T-cell (primary cell): ENCODE results near the gene C2CD2L. TPM values are rescaled to one million over a fixed set of nuclear protein-coding genes. Genes with fewer than 3 reads are reported as not detected.

Experiments used
- ATAC-seq, 4 experiments: fragments of 200-7000 bp in 3 of 4; fragments of 150-1000 bp in 1 of 4; cut with Tn5 transposase; replicated peaks in 1 of 4; 1 replicate in 3 of 4; 2 replicates in 1 of 4; pipeline ENCODE4 v1.10.0; 2021; ENCODE audit warnings: moderate library complexity in 3 of 4, mild to moderate bottlenecking in 2 of 4, moderate number of reproducible peaks in 1 of 4
- CTCF ChIA-PET, 2 donors: fragments of 300-600 bp; sonication (Branson Sonifier 250); formaldehyde crosslinking; loops; one replicate each; lab custom pipeline; 2022; ENCODE audit warnings: antibody characterized with exemption in 2 of 2; lab: Charles Lee
- POLR2A ChIA-PET, 2 donors: fragments of 300-600 bp; sonication (Branson Sonifier 250); formaldehyde crosslinking; loops; one replicate each; lab custom pipeline; 2022; ENCODE audit warnings: antibody characterized with exemption in 2 of 2; lab: Charles Lee
- DNase-seq, 35 experiments: peaks; one replicate each; pipeline versions ENCODE4 v3.0.0 to v3.0.0-alpha.2; 2013 to 2023
- H3K27ac ChIP-seq: one replicate; pipeline ENCODE4 v1.5.1; 2013; ENCODE audit warnings: low read length
- H3K27me3 ChIP-seq, 2 experiments: replicated peaks in 1 of 2; 1 replicate in 1 of 2; 2 replicates in 1 of 2; pipeline versions ENCODE4 v1.6.1 to v1.7.0; 2013; ENCODE audit warnings: low read length in 1 of 2, mixed read lengths in 1 of 2; ENCODE audit not compliant: control insufficient read depth in 2 of 2, insufficient read depth in 2 of 2; ENCODE audit errors: extremely low read depth in 1 of 2
- H3K36me3 ChIP-seq, 2 donors: 1 replicate in 1 of 2; 2 replicates in 1 of 2; pipeline versions ENCODE4 v1.6.1 to v1.7.0; 2013; ENCODE audit warnings: low read length in 1 of 2; ENCODE audit not compliant: control insufficient read depth in 2 of 2, insufficient read depth in 1 of 2; ENCODE audit errors: extremely low read depth in 1 of 2
- H3K4me1 ChIP-seq, 2 experiments: 1 replicate in 1 of 2; 2 replicates in 1 of 2; pipeline versions ENCODE4 v1.6.1 to v1.7.0; 2013; ENCODE audit warnings: low read length in 2 of 2, mixed read lengths in 1 of 2; ENCODE audit not compliant: insufficient read depth in 2 of 2, control insufficient read depth in 1 of 2; ENCODE audit errors: extremely low read depth in 1 of 2
- H3K4me3 ChIP-seq, 2 donors: 1 replicate in 1 of 2; 2 replicates in 1 of 2; pipeline versions ENCODE4 v1.5.1 to v1.7.0; 2013; ENCODE audit warnings: mild to moderate bottlenecking in 2 of 2, low read length in 1 of 2, moderate library complexity in 1 of 2; ENCODE audit not compliant: control insufficient read depth in 1 of 2; ENCODE audit errors: extremely low read depth in 1 of 2
- H3K9me3 ChIP-seq: 2 replicates; pipeline ENCODE4 v1.7.0; 2013
- H3K27ac Mint-ChIP-seq, 2 donors: one replicate each; pipeline ENCODE4 v1.8.0; 2020 to 2021; ENCODE audit warnings: mild to moderate bottlenecking in 2 of 2, mixed read lengths in 2 of 2
- H3K27me3 Mint-ChIP-seq, 2 donors: one replicate each; pipeline ENCODE4 v1.8.0; 2021 to 2022; ENCODE audit warnings: mixed read lengths in 2 of 2
- H3K36me3 Mint-ChIP-seq: one replicate; pipeline ENCODE4 v1.8.0; 2021; ENCODE audit warnings: mixed read lengths
- H3K4me1 Mint-ChIP-seq, 3 donors: one replicate each; pipeline ENCODE4 v1.8.0; 2020 to 2022; ENCODE audit warnings: mixed read lengths in 3 of 3, mild to moderate bottlenecking in 1 of 3
- H3K4me3 Mint-ChIP-seq, 3 donors: one replicate each; pipeline ENCODE4 v1.8.0; 2020 to 2022; ENCODE audit warnings: mild to moderate bottlenecking in 3 of 3, mixed read lengths in 3 of 3, moderate library complexity in 3 of 3
- H3K9me3 Mint-ChIP-seq, 3 donors: one replicate each; pipeline ENCODE4 v1.8.0; 2020 to 2022; ENCODE audit warnings: mixed read lengths in 3 of 3
- WGBS: methylation state at CpG from one replicate; pipeline ENCODE4 v1.1.5; 2013; ENCODE audit warnings: missing lambda C conversion rate; ENCODE audit not compliant: insufficient coverage; 5-methylcytosine and 5-hydroxymethylcytosine counted together
- total RNA-seq, 35 experiments: library from RNA in 6 of 35; stranded (reverse) in 6 of 35; fragments of 120-200 nt in 1 of 35; gene quantifications; one replicate each; pipeline versions ENCODE4 v1.2.1 to v1.2.4 and lab custom pipeline; 2013 to 2026

Gene C2CD2L
- total RNA-seq, 5 donors from 2014 or later (not counting 1 experiment from before 2014, with no cell fraction given), result 18.9 to 36.4 (median 30.6) TPM

DNA sequence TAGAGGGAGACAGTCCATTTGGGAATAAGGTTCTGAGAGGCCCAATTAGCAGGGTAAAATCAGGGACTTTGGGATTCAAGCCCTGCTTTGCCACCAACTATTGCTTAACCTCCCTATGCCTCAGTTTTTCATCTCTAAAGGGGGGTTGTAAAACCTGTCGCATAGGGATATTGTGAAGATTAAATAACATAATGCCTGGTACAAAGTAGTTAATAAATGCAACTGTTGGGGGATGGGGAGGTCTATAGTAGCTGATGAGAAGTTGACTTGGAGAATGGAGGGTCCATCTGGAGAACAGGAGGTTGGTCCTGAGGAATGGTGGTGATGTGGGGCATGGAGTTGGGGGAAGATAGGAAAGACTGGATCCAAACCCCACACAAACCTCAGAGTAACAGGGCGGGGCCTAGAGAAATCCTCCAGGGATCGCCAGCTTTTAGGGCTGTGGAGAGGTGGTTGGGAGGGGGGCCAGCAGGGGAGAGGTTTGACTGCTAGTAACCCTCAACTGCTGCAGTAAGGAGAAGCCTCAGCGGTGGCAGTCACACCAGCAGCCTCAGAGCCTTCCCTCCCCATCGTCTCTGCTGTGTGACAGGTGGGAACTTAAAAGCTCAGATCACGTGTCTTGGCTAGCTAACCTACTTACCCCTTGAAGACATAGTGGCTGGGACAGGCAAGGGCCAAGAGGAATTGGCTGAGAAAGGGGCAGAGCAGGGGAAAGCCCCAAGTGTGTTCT is 40.6 kb downstream of the C2CD2L start:
- peaks cover 10 to 15% (median 13%) of the 10 kb centered on the region in 3 donors for H3K4me1 Mint-ChIP-seq
- 73% methylated on average over 2 of the region's 6 CpGs for WGBS
- ChIA-PET CTCF (interaction anchor here in 1 of 2 donors (1.1 to 1.3 kb wide), 2 partner anchors 9 to 47 kb away, joined by 3 to 4 read pairs; no protein-coding TSS in a partner anchor), POLR2A (interaction anchor here in 1 of 2 donors (0.7 kb wide), 1 partner anchor 53 kb away, joined by 3 read pairs; no protein-coding TSS in a partner anchor)
- peak overlapping the region; percentile 68 to 75 (median 70) for H3K4me3 Mint-ChIP-seq
- no peaks in the 10 kb centered on the region for H3K9me3 ChIP-seq
- no peaks in the 10 kb centered on the region for H3K36me3 Mint-ChIP-seq
- no peaks in the 10 kb centered on the region for H3K36me3 ChIP-seq
- DNase-seq (peak in 2 of 35 experiments; percentile 7 to 40), ATAC-seq (peak in 2 of 4 experiments; percentile 29 to 60)
- no peak overlapping the region for H3K4me3 ChIP-seq
- peaks cover 0 to 66% of the 10 kb centered on the region in 2 experiments for H3K27me3 ChIP-seq
- H3K4me1 ChIP-seq, result peaks cover 0 to 21% of the 10 kb centered on the region in 2 experiments
- no peak overlapping the region for H3K27ac ChIP-seq
- peaks cover 28 to 44% of the 10 kb centered on the region in 2 donors for H3K27me3 Mint-ChIP-seq
- no peaks in the 10 kb centered on the region for H3K9me3 Mint-ChIP-seq
- peak overlapping the region in 1 of 2 donors; percentile 39 for H3K27ac Mint-ChIP-seq

DNA sequence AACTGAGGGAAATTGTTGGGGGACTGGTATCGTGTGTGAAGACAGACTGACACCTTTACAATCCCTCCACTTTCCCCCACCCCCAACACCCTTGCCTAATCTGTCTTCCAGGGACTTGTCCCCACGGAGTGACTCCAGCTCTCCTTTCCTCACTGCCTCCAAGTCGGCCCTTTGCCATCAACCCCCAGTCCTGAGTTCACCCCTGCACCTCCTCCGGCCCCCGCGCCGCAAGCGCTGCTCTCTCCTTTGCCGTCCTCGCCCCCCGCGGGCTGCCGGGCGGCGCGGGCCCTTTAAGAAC is 41.5 kb downstream of the C2CD2L start:
- WGBS, result 1% methylated on average over 15 of the region's 16 CpGs
- Mint-ChIP-seq H3K9me3 (no peaks in the 10 kb centered on the region), H3K36me3 (no peaks in the 10 kb centered on the region), H3K4me1 (peaks cover 10 to 15% (median 13%) of the 10 kb centered on the region in 3 donors), H3K27ac (no peak overlapping the region), H3K27me3 (peaks cover 24 to 45% of the 10 kb centered on the region in 2 donors), H3K4me3 (peak overlapping the region; percentile 68 to 75 (median 70))
- Histone ChIP-seq H3K36me3 (no peaks in the 10 kb centered on the region), H3K4me3 (peak overlapping the region; percentile 44 to 67), H3K9me3 (no peaks in the 10 kb centered on the region), H3K27ac (no peak overlapping the region), H3K27me3 (peaks cover 0 to 62% of the 10 kb centered on the region in 2 experiments), H3K4me1 (peaks cover 0 to 21% of the 10 kb centered on the region in 2 experiments)
- CTCF ChIA-PET, result no interaction called here
- ATAC-seq, result no peak
- POLR2A ChIA-PET, result no interaction called here
- DNase-seq, result no peak

DNA sequence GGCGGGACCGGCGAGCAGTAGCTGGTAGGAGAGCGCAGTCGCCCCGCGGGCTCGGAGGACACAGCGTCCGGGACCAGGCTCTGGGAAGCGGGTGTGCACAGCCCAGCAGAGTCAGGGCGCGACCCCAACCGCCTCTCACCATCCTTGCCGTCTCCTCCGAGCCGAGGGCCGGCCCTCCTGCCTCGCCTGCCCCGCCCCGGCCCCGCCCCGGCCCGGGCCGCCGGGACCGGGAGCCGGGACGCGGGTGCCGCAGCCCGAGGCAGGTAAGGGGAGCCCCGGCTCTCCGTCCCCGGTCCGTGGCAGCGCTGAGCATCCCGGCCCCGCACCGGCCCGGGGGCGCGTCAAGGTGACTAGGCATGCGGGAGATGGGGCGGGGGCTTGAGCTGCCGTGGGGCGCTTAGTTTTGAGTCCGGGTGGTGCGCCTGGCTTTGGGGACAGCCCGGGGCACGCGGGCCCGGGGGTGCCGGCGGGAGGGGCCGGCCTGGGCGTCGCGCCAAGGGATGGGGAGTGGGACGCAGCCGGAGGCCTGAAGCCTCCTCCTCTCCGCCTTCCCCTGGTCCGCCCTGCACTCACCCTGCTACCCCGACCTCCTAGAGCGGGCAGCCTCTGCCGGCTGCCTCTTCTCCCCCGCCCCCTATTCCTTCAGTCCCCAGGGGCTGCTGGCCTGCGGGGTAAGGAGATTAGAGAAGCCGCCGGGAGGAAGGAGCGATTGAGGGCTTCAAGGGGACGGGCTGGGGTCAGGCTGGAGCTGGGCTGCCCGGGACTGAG is 42.1 kb downstream of the C2CD2L start, which contains the start of gene ABCG4:
ABCG4 (plus strand) TSS at position 35 of the 768 bp plus-strand sequence. CDS start 914 bp downstream, outside the sequence.
- Mint-ChIP-seq H3K27me3 (peaks cover 22 to 45% of the 10 kb centered on the region in 2 donors), H3K36me3 (no peaks in the 10 kb centered on the region), H3K9me3 (no peaks in the 10 kb centered on the region), H3K4me1 (peaks cover 10 to 15% (median 13%) of the 10 kb centered on the region in 3 donors), H3K27ac (peak within 1 kb of the TSS in 1 of 2 donors; percentile 39), H3K4me3 (peak within 1 kb of the TSS; percentile 68 to 75 (median 70))
- H3K4me3 ChIP-seq, result peak within 1 kb of the TSS; percentile 44 to 67
- no peaks in the 10 kb centered on the region for H3K36me3 ChIP-seq
- H3K27ac ChIP-seq, result no peak within 1 kb of the TSS
- DNase-seq, result peak in 13 of 35 experiments; percentile 7 to 40 (median 16)
- peak; percentile 60 to 67 (median 64) for ATAC-seq
- H3K27me3 ChIP-seq, result peaks cover 0 to 61% of the 10 kb centered on the region in 2 experiments
- peaks cover 0 to 21% of the 10 kb centered on the region in 2 experiments for H3K4me1 ChIP-seq
- 2% methylated on average over 66 of the region's 73 CpGs for WGBS
- ChIA-PET POLR2A (no interaction called here), CTCF (interaction anchor here in 1 of 2 donors (0.7 kb wide), 1 partner anchor 124 kb away, joined by 3 read pairs; no protein-coding TSS in a partner anchor)
- H3K9me3 ChIP-seq, result no peaks in the 10 kb centered on the region

DNA sequence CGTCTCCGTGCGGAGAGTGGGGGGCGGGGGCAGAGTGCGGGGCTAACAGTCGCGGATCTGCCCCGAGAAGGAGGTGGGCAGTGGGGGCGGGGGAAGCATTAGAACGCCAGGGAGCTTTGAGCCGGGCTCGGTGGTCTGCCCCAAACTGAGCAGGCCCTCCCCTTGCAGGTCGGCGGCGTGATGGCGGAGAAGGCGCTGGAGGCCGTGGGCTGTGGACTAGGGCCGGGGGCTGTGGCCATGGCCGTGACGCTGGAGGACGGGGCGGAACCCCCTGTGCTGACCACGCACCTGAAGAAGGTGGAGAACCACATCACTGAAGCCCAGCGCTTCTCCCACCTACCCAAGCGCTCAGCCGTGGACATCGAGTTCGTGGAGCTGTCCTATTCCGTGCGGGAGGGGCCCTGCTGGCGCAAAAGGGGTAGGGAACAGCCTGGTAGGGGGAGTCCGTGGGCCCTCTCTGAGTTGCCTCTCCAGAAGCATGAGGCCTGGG is 42.7 kb downstream of the C2CD2L start:
- Histone ChIP-seq H3K4me1 (peaks cover 0 to 21% of the 10 kb centered on the region in 2 experiments), H3K9me3 (no peaks in the 10 kb centered on the region), H3K27ac (no peak overlapping the region), H3K36me3 (no peaks in the 10 kb centered on the region), H3K4me3 (peak overlapping the region in 1 of 2 donors; percentile 44), H3K27me3 (peaks cover 0 to 59% of the 10 kb centered on the region in 2 experiments)
- ChIA-PET CTCF (interaction anchor here in 1 of 2 donors (0.7 kb wide), 1 partner anchor 124 kb away, joined by 3 read pairs; no protein-coding TSS in a partner anchor), POLR2A (interaction anchor here in 1 of 2 donors (0.6 kb wide), 1 partner anchor 15 kb away, joined by 4 read pairs; no protein-coding TSS in a partner anchor)
- Mint-ChIP-seq H3K27me3 (peaks cover 22 to 40% of the 10 kb centered on the region in 2 donors), H3K27ac (no peak overlapping the region), H3K4me3 (peak overlapping the region; percentile 34 to 70 (median 55)), H3K36me3 (no peaks in the 10 kb centered on the region), H3K9me3 (no peaks in the 10 kb centered on the region), H3K4me1 (peaks cover 10 to 15% (median 13%) of the 10 kb centered on the region in 3 donors)
- no peak for ATAC-seq
- 47% methylated on average over 32 of the region's 33 CpGs for WGBS
- no peak for DNase-seq

DNA sequence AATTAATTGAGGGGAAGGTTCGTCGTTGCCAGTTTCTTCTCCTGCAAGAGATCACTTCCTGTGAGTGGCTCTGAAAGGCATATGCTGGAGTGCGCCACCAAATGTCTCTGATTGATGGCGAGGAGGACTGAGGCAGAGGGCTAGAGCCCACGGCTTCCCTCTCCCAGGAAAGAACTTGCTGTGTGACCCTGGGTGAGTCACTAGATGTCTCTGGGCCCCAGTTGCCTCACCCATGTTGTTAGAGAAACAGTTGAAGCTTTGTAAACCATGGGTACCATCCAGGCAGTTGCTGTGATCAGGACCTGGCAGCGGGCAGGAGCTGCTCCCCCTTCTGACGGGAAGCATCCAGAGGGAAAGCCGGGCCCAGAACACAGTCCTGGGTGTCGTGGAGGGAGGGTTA is 44.9 kb downstream of the C2CD2L start:
- H3K27me3 Mint-ChIP-seq, result peaks cover 11 to 36% of the 10 kb centered on the region in 2 donors
- H3K27ac Mint-ChIP-seq, result peak overlapping the region in 1 of 2 donors; percentile 20
- H3K9me3 Mint-ChIP-seq, result no peaks in the 10 kb centered on the region
- POLR2A ChIA-PET, result interaction anchor here (0.5 to 0.6 kb wide), 3 partner anchors 15 to 209 kb away, joined by 3 to 8 read pairs (median 3); partner anchors contain the start of gene HINFP (in 1 of the 2)
- DNase-seq (no peak), ATAC-seq (no peak)
- H3K36me3 Mint-ChIP-seq, result no peaks in the 10 kb centered on the region
- peaks cover 10 to 15% (median 13%) of the 10 kb centered on the region in 3 donors for H3K4me1 Mint-ChIP-seq
- H3K9me3 ChIP-seq, result no peaks in the 10 kb centered on the region
- no peak overlapping the region for H3K4me3 ChIP-seq
- 37% methylated on average over 5 of the region's 9 CpGs for WGBS
- H3K27me3 ChIP-seq, result peaks cover 0 to 61% of the 10 kb centered on the region in 2 experiments
- H3K4me1 ChIP-seq, result peaks cover 0 to 21% of the 10 kb centered on the region in 2 experiments
- no peaks in the 10 kb centered on the region for H3K36me3 ChIP-seq
- no peak overlapping the region for H3K4me3 Mint-ChIP-seq
- CTCF ChIA-PET, result no interaction called here
- H3K27ac ChIP-seq, result no peak overlapping the region
